ENCODE data around the gene DPYSL3. TPM values are rescaled to one million over a fixed set of nuclear protein-coding genes. Genes with fewer than 3 reads are reported as not detected.

The DPYSL3 gene
- total and polyA plus RNA-seq, 2 donors (not counting 3 experiments of a cell fraction or from before 2014, with no cell fraction given), result 80.3 to 146 TPM

DNA sequence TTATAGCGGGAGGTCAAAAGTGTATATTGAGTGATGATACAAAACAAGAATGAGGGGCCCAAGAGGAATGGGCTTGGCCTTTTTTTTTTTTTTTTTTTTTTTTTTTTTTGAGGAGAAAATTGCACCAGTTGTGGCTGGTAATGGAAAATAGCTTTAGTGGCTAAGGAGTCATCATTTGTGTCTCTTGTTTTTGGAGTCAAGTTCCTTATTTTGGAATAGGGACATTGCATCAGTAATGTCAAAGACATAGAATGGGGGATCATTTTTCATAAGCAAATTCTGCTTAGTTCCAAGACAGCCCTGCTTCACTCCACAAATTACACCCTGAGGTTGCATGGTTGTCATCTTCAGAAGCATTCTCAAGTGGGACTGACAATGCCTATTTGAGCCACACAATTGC, 137.7 kb downstream of the DPYSL3 start:
- ChIA-PET POLR2A (no interaction called here), CTCF (interaction anchor here (0.6 to 8.8 kb wide), 6 partner anchors 19 to 709 kb away, joined by 3 to 144 read pairs (median 8); no protein-coding TSS in a partner anchor)
- Histone ChIP-seq H3K79me2 (ENCODE audit: control insufficient read depth, insufficient read depth, low read length) (no peaks in the 10 kb centered on the region), H3K9ac (replicated peaks; ENCODE audit: extremely low read depth, insufficient read depth, low read length) (no peak overlapping the region), H3K27ac (ENCODE audit: insufficient read depth, low read depth, low read length) (no peak overlapping the region), H3K36me3 (ENCODE audit: control insufficient read depth in 2 of 2, extremely low read depth in 1 of 2, insufficient read depth in 2 of 2, low read length in 2 of 2) (no peaks in the 10 kb centered on the region), H3K9me1 (replicated peaks; ENCODE audit: control insufficient read depth, extremely low read depth, insufficient read depth, low read length) (no peaks in the 10 kb centered on the region), H3K9me3 (replicated peaks; ENCODE audit: control insufficient read depth, insufficient read depth, low read length) (no peaks in the 10 kb centered on the region), H3K4me3 (replicated peaks in 1 of 3; ENCODE audit: insufficient read depth in 1 of 3, low read depth in 1 of 3, low read length in 3 of 3) (no peak overlapping the region), H3K4me1 (ENCODE audit: control insufficient read depth, extremely low read depth, insufficient read depth, low read length) (peaks cover 8% of the 10 kb centered on the region), H3K4me2 (ENCODE audit: insufficient read depth, low read length) (no peak overlapping the region), H3K27me3 (ENCODE audit: control insufficient read depth in 2 of 2, insufficient read depth in 2 of 2, low read length in 2 of 2) (peaks cover 1 to 3% of the 10 kb centered on the region in 2 experiments), H4K20me1 (replicated peaks; ENCODE audit: control insufficient read depth, extremely low read depth, insufficient read depth, low read length) (no peaks in the 10 kb centered on the region), H2AFZ (ENCODE audit: low read depth, low read length) (no peak overlapping the region)
- FAIRE-seq (no peak), DNase-seq (ENCODE audit: low read depth, low spot score) (no peak)
- BruUV-seq (replicated peaks), result no TSS peak
- TF ChIP-seq POLR2AphosphoS5 (IDR thresholded peaks at IDR 0.05; ENCODE audit: insufficient read depth, low read depth, low read length) (no peak), POLR2A (IDR thresholded peaks at IDR 0.05; ENCODE audit: low read depth, low read length) (no peak), GATA2 (IDR thresholded peaks at IDR 0.05; ENCODE audit: insufficient read depth, insufficient read length, low read depth, low read length) (no peak)
- dilution Hi-C loops (cut with MboI; ENCODE audit: extremely low pct_ligation_motif_present, low sequenced_read_pairs) (no loop called here), intact Hi-C loops (cut with micrococcal nuclease) (no loop called here)

DNA sequence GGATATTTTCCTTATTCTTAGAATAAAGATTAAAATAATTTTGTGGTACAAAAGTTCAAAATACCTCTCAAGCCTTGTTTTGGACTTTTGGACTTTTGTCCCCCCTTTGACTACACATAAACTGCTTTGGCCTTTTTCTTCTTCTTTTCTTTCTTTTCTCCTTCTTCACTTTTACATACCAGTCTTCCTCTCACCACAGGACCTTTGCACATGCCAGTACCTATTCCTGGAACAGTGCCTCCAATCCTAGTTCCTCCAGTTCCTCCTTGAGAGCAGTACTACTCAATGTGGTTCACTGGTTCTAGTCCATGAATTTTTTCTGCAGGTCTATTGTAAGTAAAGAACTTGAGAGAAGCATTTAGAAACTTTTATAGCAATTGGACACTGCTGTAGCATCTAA, 138.6 kb downstream of the DPYSL3 start:
- H3K79me2 ChIP-seq (ENCODE audit: control insufficient read depth, insufficient read depth, low read length), result no peaks in the 10 kb centered on the region
- no peak for DNase-seq (ENCODE audit: low read depth, low spot score)
- no peak overlapping the region for H3K4me3 ChIP-seq (replicated peaks in 1 of 3; ENCODE audit: insufficient read depth in 1 of 3, low read depth in 1 of 3, low read length in 3 of 3)
- no peak for FAIRE-seq
- no peaks in the 10 kb centered on the region for H3K9me3 ChIP-seq (replicated peaks; ENCODE audit: control insufficient read depth, insufficient read depth, low read length)
- H4K20me1 ChIP-seq (replicated peaks; ENCODE audit: control insufficient read depth, extremely low read depth, insufficient read depth, low read length), result no peaks in the 10 kb centered on the region
- H3K36me3 ChIP-seq (ENCODE audit: control insufficient read depth in 2 of 2, extremely low read depth in 1 of 2, insufficient read depth in 2 of 2, low read length in 2 of 2), result no peaks in the 10 kb centered on the region
- intact Hi-C loops (cut with micrococcal nuclease) (no loop called here), dilution Hi-C loops (cut with MboI; ENCODE audit: extremely low pct_ligation_motif_present, low sequenced_read_pairs) (no loop called here)
- no peak overlapping the region for H2AFZ ChIP-seq (ENCODE audit: low read depth, low read length)
- H3K4me2 ChIP-seq (ENCODE audit: insufficient read depth, low read length), result no peak overlapping the region
- H3K27me3 ChIP-seq (ENCODE audit: control insufficient read depth in 2 of 2, insufficient read depth in 2 of 2, low read length in 2 of 2), result peaks cover 1 to 3% of the 10 kb centered on the region in 2 experiments
- ChIA-PET CTCF (interaction anchor here (1.7 to 8.8 kb wide), 6 partner anchors 11 to 272 kb away, joined by 7 to 144 read pairs (median 33); no protein-coding TSS in a partner anchor), POLR2A (no interaction called here)
- no TSS peak for BruUV-seq (replicated peaks)
- no peak overlapping the region for H3K27ac ChIP-seq (ENCODE audit: insufficient read depth, low read depth, low read length)
- no peak overlapping the region for H3K9ac ChIP-seq (replicated peaks; ENCODE audit: extremely low read depth, insufficient read depth, low read length)
- peaks cover 8% of the 10 kb centered on the region for H3K4me1 ChIP-seq (ENCODE audit: control insufficient read depth, extremely low read depth, insufficient read depth, low read length)
- no peak for TF ChIP-seq FOS (IDR thresholded peaks at IDR 0.05; ENCODE audit: borderline replicate concordance, insufficient read depth, low read length)
- TF ChIP-seq EZH2 (IDR thresholded peaks at IDR 0.05; ENCODE audit: borderline replicate concordance, low read depth, low read length, severe bottlenecking), result no peak
- TF ChIP-seq JUN (IDR thresholded peaks at IDR 0.05; ENCODE audit: borderline replicate concordance, insufficient read depth, insufficient read length, low read depth), result no peak
- no peak for TF ChIP-seq POLR2AphosphoS5 (IDR thresholded peaks at IDR 0.05; ENCODE audit: insufficient read depth, low read depth, low read length)
- H3K9me1 ChIP-seq (replicated peaks; ENCODE audit: control insufficient read depth, extremely low read depth, insufficient read depth, low read length), result no peaks in the 10 kb centered on the region
